ENCODE results near the gene WASHC2A.
"Not testable (repeated sequence)": the region's sequence is repeated elsewhere in the genome, so short reads cannot be mapped to it uniquely, and the experiment has no call there.

- not testable (repeated sequence) for TF ChIP-seq CTCF, POLR2A (IDR thresholded peaks at IDR 0.05)
Measured at GRCh38 chr10:50102267-50102666, 34.5 kb downstream of the WASHC2A start.
